PC-3 (cell line): Measurements from ENCODE around the gene MSI2. TPM values are rescaled to one million over a fixed set of nuclear protein-coding genes. Genes with fewer than 3 reads are reported as not detected.

Experiments used
- ATAC-seq: fragments of 200-7000 bp; cut with Tn5 transposase; 2 replicates; pipeline ENCODE4 v1.9.1; 2020; ENCODE audit warnings: mild to moderate bottlenecking, moderate library complexity
- BruUV-seq: library from RNA; stranded (reverse); fragments of 400-500 nt; replicated peaks from 2 replicates; lab custom pipeline; 2021; lab: Mats Ljungman, UMichigan
- CTCF ChIA-PET: fragments of 300-600 bp; sonication (Branson Sonifier 250); formaldehyde crosslinking; loops from one replicate; lab custom pipeline; 2022; ENCODE audit warnings: antibody characterized with exemption; lab: Charles Lee
- POLR2A ChIA-PET: fragments of 300-600 bp; sonication (Branson Sonifier 250); formaldehyde crosslinking; loops from one replicate; lab custom pipeline; 2022; ENCODE audit warnings: antibody characterized with exemption; ENCODE audit not compliant: unreplicated experiment; lab: Charles Lee
- DNase-seq: peaks from one replicate; pipeline ENCODE4 v3.0.0-alpha.2; 2015
- H2AFZ ChIP-seq: fragments of 300-600 bp; sonication (generic); 2 replicates; pipeline ENCODE4 v1.6.0; 2016; ENCODE audit warnings: antibody characterized with exemption, low read length
- H3F3A ChIP-seq: fragments of 300-600 bp; sonication (generic); one replicate; pipeline ENCODE4 v1.6.0; 2017; ENCODE audit warnings: antibody characterized with exemption, low read length, control low read depth, mild to moderate bottlenecking; ENCODE audit not compliant: unreplicated experiment
- H3K27ac ChIP-seq: fragments of 300-600 bp; sonication (generic); 2 replicates; pipeline ENCODE4 v1.5.1; 2016; ENCODE audit warnings: mild to moderate bottlenecking, low read length
- H3K27me3 ChIP-seq: fragments of 300-600 bp; sonication (generic); 2 replicates; pipeline ENCODE4 v1.6.1; 2016; ENCODE audit warnings: low read length, mixed read lengths
- H3K36me3 ChIP-seq: fragments of 300-600 bp; sonication (generic); 2 replicates; pipeline ENCODE4 v1.6.1; 2016; ENCODE audit warnings: low read depth, mixed run types, low read length, mixed read lengths
- H3K4me1 ChIP-seq: fragments of 300-600 bp; sonication (generic); 2 replicates; pipeline ENCODE4 v1.5.1; 2016; ENCODE audit warnings: low read length; ENCODE audit not compliant: insufficient read depth
- H3K4me2 ChIP-seq: fragments of 300-600 bp; sonication (generic); 2 replicates; pipeline ENCODE4 v1.6.0; 2016; ENCODE audit warnings: low read length
- H3K4me3 ChIP-seq: fragments of 300-600 bp; sonication (generic); 2 replicates; pipeline ENCODE4 v1.5.1; 2016; ENCODE audit warnings: mild to moderate bottlenecking, low read length, mixed read lengths
- H3K79me2 ChIP-seq: fragments of 300-600 bp; sonication (generic); 2 replicates; pipeline ENCODE4 v1.6.1; 2017; ENCODE audit warnings: low read length, mixed read lengths
- H3K9ac ChIP-seq: fragments of 300-600 bp; sonication (generic); 2 replicates; pipeline ENCODE4 v1.6.0; 2016; ENCODE audit warnings: mild to moderate bottlenecking, low read length
- H3K9me2 ChIP-seq: fragments of 300-600 bp; sonication (generic); replicated peaks from 2 replicates; pipeline ENCODE4 v1.6.1; 2016; ENCODE audit warnings: mixed run types, low read length, mixed read lengths
- H3K9me3 ChIP-seq: fragments of 300-600 bp; sonication (generic); 2 replicates; pipeline ENCODE4 v1.6.1; 2016; ENCODE audit warnings: low read length, mixed read lengths
- H4K20me1 ChIP-seq: fragments of 300-600 bp; sonication (generic); 2 replicates; pipeline ENCODE4 v1.6.1; 2016; ENCODE audit warnings: low read length, mixed read lengths
- CTCF ChIP-seq: fragments of 300-600 bp; sonication (generic); conservative IDR thresholded peaks from 2 replicates; pipeline ENCODE4 v1.5.1; 2017; ENCODE audit warnings: antibody characterized with exemption, low read depth, mild to moderate bottlenecking, low read length
- EZH2 ChIP-seq: fragments of 300-600 bp; sonication (generic); IDR thresholded peaks from one replicate; pipeline ENCODE4 v1.6.1; 2017; ENCODE audit warnings: antibody characterized with exemption, mild to moderate bottlenecking, low read length; ENCODE audit not compliant: unreplicated experiment
- EZH2phosphoT487 ChIP-seq: fragments of 300-600 bp; sonication (generic); IDR thresholded peaks from 2 replicates; pipeline ENCODE4 v1.6.1; 2018; ENCODE audit warnings: mild to moderate bottlenecking, antibody characterized with exemption, low read length, borderline replicate concordance
- intact Hi-C: fragments of 100-400 bp; cut with micrococcal nuclease; formaldehyde crosslinking; loops from 2 replicates; pipeline ENCODE4 v1.9.0; 2023
- total RNA-seq: library from RNA; depleted of rRNA; stranded (reverse); fragments of >200 nt; gene quantifications from 2 replicates; pipeline ENCODE4 v1.2.3, GENCODE V29; 2014

MSI2 gene
- total RNA-seq, 1 experiment from 2014 or later = 54.7 TPM

DNA sequence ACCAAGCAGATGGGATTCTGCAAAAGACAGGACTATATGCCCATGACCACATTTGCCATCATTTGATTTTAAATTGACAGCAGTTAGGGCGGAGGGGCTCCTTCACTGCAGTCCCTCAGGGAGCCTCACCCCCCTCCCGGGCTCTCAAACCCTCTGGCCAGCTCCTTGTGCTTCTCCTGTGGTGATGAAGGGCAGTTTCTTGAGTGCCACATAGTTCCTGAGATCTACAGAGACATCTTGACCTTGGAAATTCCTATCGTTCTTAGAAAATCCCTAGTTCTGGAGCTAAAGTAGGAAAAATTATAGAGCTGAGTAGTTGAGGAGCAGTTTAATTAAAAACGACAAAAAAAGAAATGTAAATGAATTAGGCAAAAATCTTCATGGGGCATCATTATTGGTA lies 257.2 kb downstream of the MSI2 start:
- Histone ChIP-seq H4K20me1 (no peaks in the 10 kb centered on the region), H3K9me3 (no peaks in the 10 kb centered on the region), H3K27ac (no peak overlapping the region), H3K9me2 (no peaks in the 10 kb centered on the region), H3K4me1 (peaks cover 14% of the 10 kb centered on the region; the same call in 1 of the 2 replicates), H3K4me2 (no peak overlapping the region), H3F3A (no peaks in the 10 kb centered on the region), H2AFZ (no peak overlapping the region), H3K27me3 (no peaks in the 10 kb centered on the region), H3K9ac (no peak overlapping the region), H3K4me3 (no peak overlapping the region), H3K36me3 (no peaks in the 10 kb centered on the region), H3K79me2 (no peaks in the 10 kb centered on the region)
- POLR2A ChIA-PET = no interaction called here
- no peak for DNase-seq
- no TSS peak for BruUV-seq
- no peak for ATAC-seq
- CTCF ChIA-PET = no interaction called here
- TF ChIP-seq EZH2 = no peak
- no peak for TF ChIP-seq CTCF
- TF ChIP-seq EZH2phosphoT487 = no peak
- intact Hi-C loops = loop anchor here (10.0 kb wide), 1 partner anchor 139 kb away; no protein-coding TSS in a partner anchor

DNA sequence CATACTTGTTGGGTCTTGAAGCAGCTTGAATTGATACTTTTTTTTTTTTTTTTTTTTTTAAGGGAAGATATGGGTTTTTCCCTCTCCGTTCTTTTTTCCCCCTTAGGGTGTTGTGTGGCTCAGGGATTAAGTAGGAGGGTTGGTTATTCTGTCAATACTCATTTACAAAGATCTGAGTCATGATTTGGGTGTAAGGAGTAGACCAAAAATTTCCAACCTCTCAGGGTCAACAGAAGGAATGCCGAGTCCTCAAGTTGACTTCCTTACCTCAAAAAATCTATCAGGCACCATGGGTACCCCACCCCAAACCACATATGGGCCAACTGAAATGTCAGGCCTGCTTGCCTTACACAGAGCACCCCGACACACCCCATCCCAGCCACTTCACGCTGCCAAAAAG lies 258.3 kb downstream of the MSI2 start:
- ATAC-seq = no peak
- ChIA-PET CTCF (no interaction called here), POLR2A (no interaction called here)
- no peaks in the 10 kb centered on the region for H3K79me2 ChIP-seq
- H3F3A ChIP-seq = no peaks in the 10 kb centered on the region
- no peaks in the 10 kb centered on the region for H3K9me2 ChIP-seq
- H2AFZ ChIP-seq = no peak overlapping the region
- no peaks in the 10 kb centered on the region for H3K36me3 ChIP-seq
- intact Hi-C loops = loop anchor here (1.0 to 10.0 kb wide), 4 partner anchors 140 to 383 kb away; partner anchors contain the start of gene MSI2
- H3K9ac ChIP-seq = no peak overlapping the region
- no TSS peak for BruUV-seq
- H3K4me3 ChIP-seq = no peak overlapping the region
- no peak overlapping the region for H3K27ac ChIP-seq
- no peaks in the 10 kb centered on the region for H4K20me1 ChIP-seq
- no peak for TF ChIP-seq CTCF
- DNase-seq = no peak
- H3K4me2 ChIP-seq = no peak overlapping the region
- H3K9me3 ChIP-seq = no peaks in the 10 kb centered on the region
- no peaks in the 10 kb centered on the region for H3K27me3 ChIP-seq
- H3K4me1 ChIP-seq = peaks cover 24% of the 10 kb centered on the region

DNA sequence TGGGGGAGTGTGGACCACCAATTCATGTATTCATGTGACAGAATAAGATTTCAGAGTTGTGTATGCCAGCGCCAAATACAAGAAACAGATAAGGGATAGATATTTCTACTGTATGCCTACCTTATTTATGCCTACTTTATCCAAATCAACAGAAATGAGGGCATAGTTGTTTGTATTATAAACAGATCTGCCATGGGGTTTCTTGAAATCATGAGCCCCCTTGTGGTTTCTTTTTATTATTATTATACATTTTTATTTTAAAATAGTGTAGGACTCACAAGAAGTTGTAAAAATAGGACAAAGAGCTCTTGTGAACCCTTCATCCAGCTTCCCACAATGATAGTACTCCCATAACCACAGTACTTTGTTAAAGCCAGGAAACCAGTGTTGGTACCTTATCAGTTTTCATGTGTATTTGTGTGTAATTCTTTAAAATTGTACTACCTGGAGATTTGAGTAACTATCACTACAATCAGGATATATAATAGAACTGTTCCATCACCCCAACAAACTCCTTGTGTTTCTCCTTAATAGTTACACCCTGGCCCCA lies 259.4 kb downstream of the MSI2 start:
- ChIA-PET POLR2A (interaction anchor here (0.6 kb wide), 1 partner anchor 70 kb away, joined by 8 read pairs; no protein-coding TSS in a partner anchor), CTCF (interaction anchor here (0.6 to 1.3 kb wide), 16 partner anchors 62 to 523 kb away, joined by 3 to 20 read pairs (median 5); no protein-coding TSS in a partner anchor)
- Histone ChIP-seq H3K36me3 (no peaks in the 10 kb centered on the region), H3F3A (no peaks in the 10 kb centered on the region), H2AFZ (no peak overlapping the region), H4K20me1 (no peaks in the 10 kb centered on the region), H3K27ac (no peak overlapping the region), H3K27me3 (no peaks in the 10 kb centered on the region), H3K4me2 (no peak overlapping the region), H3K79me2 (no peaks in the 10 kb centered on the region), H3K9ac (no peak overlapping the region), H3K4me3 (no peak overlapping the region), H3K9me2 (no peaks in the 10 kb centered on the region), H3K9me3 (no peaks in the 10 kb centered on the region), H3K4me1 (peaks cover 25% of the 10 kb centered on the region)
- ATAC-seq = peak; percentile 34
- intact Hi-C loops = loop anchor here (1.0 to 10.0 kb wide), 4 partner anchors 141 to 384 kb away; partner anchors contain the start of gene MSI2
- peak; percentile 42 for DNase-seq
- no peak for TF ChIP-seq EZH2
- no peak for TF ChIP-seq EZH2phosphoT487
- no peak for TF ChIP-seq CTCF
- no TSS peak for BruUV-seq
